Stomach (tissue), 9 donors: ENCODE data around the gene SOWAHA. TPM values are rescaled to one million over a fixed set of nuclear protein-coding genes. Genes with fewer than 3 reads are reported as not detected.

ENCODE experiments used
- DNase-seq, 2 donors: peaks; one replicate each; pipeline versions ENCODE4 v3.0.0 to v3.0.0-alpha.2; 2013 to 2019
- H3K27ac ChIP-seq, 5 donors: fragments of 200-600 bp in 4 of 5; sonication (generic) in 4 of 5; one replicate each; pipeline ENCODE4 v1.5.1; 2013 to 2019; ENCODE audit warnings: mild to moderate bottlenecking in 1 of 5, moderate library complexity in 1 of 5
- H3K27me3 ChIP-seq, 3 donors: fragments of 200-600 bp; sonication (generic); one replicate each; pipeline ENCODE4 v1.5.1; 2017 to 2019; ENCODE audit warnings: mixed run types in 1 of 3
- H3K36me3 ChIP-seq, 4 donors: fragments of 200-600 bp; sonication (generic); 1 replicate in 3 of 4; 2 replicates in 1 of 4; pipeline ENCODE4 v1.5.1; 2016 to 2019
- H3K4me1 ChIP-seq, 4 donors: fragments of 200-600 bp; sonication (generic); one replicate each; pipeline ENCODE4 v1.5.1; 2016 to 2019
- H3K4me3 ChIP-seq, 4 donors: fragments of 200-600 bp; sonication (generic) in 3 of 4; one replicate each; pipeline ENCODE4 v1.5.1; 2016 to 2019; ENCODE audit warnings: mild to moderate bottlenecking in 1 of 4
- H3K9me3 ChIP-seq, 4 donors: fragments of 200-600 bp; sonication (generic); one replicate each; pipeline ENCODE4 v1.5.1; 2016 to 2019
- EP300 ChIP-seq: sonication (generic); formaldehyde crosslinking; IDR thresholded peaks from one replicate; pipeline ENCODE4 v1.6.1; 2017; ENCODE audit warnings: antibody characterized with exemption
- POLR2A ChIP-seq, 4 donors: fragments of 450-650 bp; IDR thresholded peaks; one replicate each; pipeline ENCODE4 v1.6.1; 2016; ENCODE audit warnings: antibody characterized with exemption in 4 of 4, control low read depth in 2 of 4, mild to moderate bottlenecking in 1 of 4, moderate library complexity in 1 of 4
- POLR2AphosphoS5 ChIP-seq, 3 donors: sonication (generic); formaldehyde crosslinking; IDR thresholded peaks; one replicate each; pipeline ENCODE4 v1.6.1; 2016; ENCODE audit warnings: antibody characterized with exemption in 3 of 3
- WGBS, 5 donors: extraction: QIAGEN DNeasy Blood & Tissue Kit in 3 of 5; methylation state at CpG; one replicate each; pipeline versions ENCODE4 v1.1.5 to v1.1.7; 2013 to 2018; 5-methylcytosine and 5-hydroxymethylcytosine counted together
- intact Hi-C: fragments of 100-400 bp; cut with DNase I; formaldehyde crosslinking; loops from one replicate; pipeline ENCODE4 v1.15.1; 2023; ENCODE audit warnings: low total_unique reads
- polyA plus RNA-seq, 3 donors: library from polyadenylated mRNA; stranded (reverse); fragments of 200-250 nt; gene quantifications; one replicate each; pipeline ENCODE4 v1.2.3, GENCODE V29; 2013
- total RNA-seq, 5 donors: library from RNA; depleted of rRNA; stranded (reverse); fragments of >200 nt; gene quantifications; one replicate each; pipeline versions ENCODE4 v1.1.0 to v1.2.3, GENCODE V29; 2014 to 2016
- TF ChIP-seq, protein P1 (sequence below), 7 experiments: fragments of 450-650 bp in 4 of 7; fragments of 200-600 bp in 3 of 7; sonication (generic) in 3 of 7; IDR thresholded peaks; one replicate each; pipeline ENCODE4 v1.5.1; 2016 to 2019; ENCODE audit warnings: antibody characterized with exemption in 7 of 7, control low read depth in 2 of 7, mild to moderate bottlenecking in 1 of 7
- donor health status: healthy with polysubstance abuse.
- donor health status: Bipolar disorder and iron deficiency.
- donor health status: healthy.

SOWAHA gene
- total and polyA plus RNA-seq, 8 donors: 2.4 to 91.8 (median 6.8) TPM; not detected in 1

DNA sequence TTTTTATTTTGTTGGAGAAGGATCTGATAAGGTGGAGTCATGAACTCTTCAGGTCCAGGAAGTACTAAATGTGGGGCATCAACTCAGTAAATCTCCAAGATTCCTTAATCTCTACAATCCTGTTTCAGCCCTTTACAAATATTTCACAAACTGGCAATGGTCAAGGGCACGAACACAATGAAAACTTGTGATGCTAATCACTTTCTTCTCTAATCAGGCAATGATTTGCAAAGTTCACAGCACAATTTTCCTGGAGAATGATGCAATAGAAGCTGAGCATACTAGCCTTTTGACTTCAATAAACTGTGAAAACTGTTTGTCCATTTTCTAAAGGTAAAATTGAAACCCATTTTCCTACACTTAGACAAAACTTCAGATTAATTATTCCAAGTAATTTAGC is 36.2 kb downstream of the SOWAHA start:
- Histone ChIP-seq H3K36me3 (no peaks in the 10 kb centered on the region), H3K27ac (peak overlapping the region in 1 of 5 donors; percentile 47)
- intact Hi-C loops: no loop called here

DNA sequence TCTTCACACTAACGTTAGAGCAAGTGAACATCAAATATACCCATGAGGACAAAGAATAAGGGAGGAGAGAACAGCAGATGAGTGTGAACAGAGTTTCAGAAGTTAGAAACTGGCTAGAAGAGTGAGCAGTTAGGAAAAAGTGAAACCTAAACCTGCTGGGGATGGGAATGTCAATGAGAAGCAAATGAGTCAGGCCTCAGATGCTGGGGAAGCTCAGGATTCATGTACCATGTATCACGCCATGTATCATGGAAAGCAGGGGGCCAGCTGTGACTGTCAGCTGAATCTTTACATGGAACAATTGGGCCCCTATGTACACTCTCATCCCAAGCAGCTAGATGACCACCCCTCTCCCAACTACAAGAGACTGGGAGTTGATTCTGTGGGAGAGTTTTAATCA is 37.0 kb downstream of the SOWAHA start:
- Histone ChIP-seq H3K27me3 (no peaks in the 10 kb centered on the region), H3K36me3 (no peaks in the 10 kb centered on the region), H3K4me3 (no peak overlapping the region), H3K9me3 (no peaks in the 10 kb centered on the region), H3K4me1 (peaks cover 0 to 21% (median 14%) of the 10 kb centered on the region in 4 donors), H3K27ac (peak overlapping the region in 2 of 5 donors; percentile 16 to 47)
- WGBS, 5 donors: 60 to 75% (median 68%) methylated on average over 2 of the region's 2 CpGs
- TF ChIP-seq, protein P1, sequence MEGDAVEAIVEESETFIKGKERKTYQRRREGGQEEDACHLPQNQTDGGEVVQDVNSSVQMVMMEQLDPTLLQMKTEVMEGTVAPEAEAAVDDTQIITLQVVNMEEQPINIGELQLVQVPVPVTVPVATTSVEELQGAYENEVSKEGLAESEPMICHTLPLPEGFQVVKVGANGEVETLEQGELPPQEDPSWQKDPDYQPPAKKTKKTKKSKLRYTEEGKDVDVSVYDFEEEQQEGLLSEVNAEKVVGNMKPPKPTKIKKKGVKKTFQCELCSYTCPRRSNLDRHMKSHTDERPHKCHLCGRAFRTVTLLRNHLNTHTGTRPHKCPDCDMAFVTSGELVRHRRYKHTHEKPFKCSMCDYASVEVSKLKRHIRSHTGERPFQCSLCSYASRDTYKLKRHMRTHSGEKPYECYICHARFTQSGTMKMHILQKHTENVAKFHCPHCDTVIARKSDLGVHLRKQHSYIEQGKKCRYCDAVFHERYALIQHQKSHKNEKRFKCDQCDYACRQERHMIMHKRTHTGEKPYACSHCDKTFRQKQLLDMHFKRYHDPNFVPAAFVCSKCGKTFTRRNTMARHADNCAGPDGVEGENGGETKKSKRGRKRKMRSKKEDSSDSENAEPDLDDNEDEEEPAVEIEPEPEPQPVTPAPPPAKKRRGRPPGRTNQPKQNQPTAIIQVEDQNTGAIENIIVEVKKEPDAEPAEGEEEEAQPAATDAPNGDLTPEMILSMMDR (IDR thresholded peaks at IDR 0.05): no peak
- TF ChIP-seq POLR2A (IDR thresholded peaks at IDR 0.05) (no peak), POLR2AphosphoS5 (IDR thresholded peaks at IDR 0.05) (no peak), EP300 (no peak)
- no peak for DNase-seq
- intact Hi-C loops: no loop called here

More for the DNA sequence above, 36.2 kb downstream of the SOWAHA start:
- WGBS, 5 donors: 18 to 43% (median 28%) methylated on average over 1 of the region's 1 CpG
- Histone ChIP-seq H3K9me3 (no peaks in the 10 kb centered on the region), H3K4me1 (peaks cover 0 to 21% (median 14%) of the 10 kb centered on the region in 4 donors), H3K4me3 (no peak overlapping the region), H3K27me3 (no peaks in the 10 kb centered on the region)
- DNase-seq: no peak
- no peak for TF ChIP-seq POLR2A (IDR thresholded peaks at IDR 0.05)
- TF ChIP-seq, protein P1 (IDR thresholded peaks at IDR 0.05): no peak
- no peak for TF ChIP-seq EP300
- TF ChIP-seq POLR2AphosphoS5 (IDR thresholded peaks at IDR 0.05): peak in 1 of 3 donors; percentile 64

DNA sequence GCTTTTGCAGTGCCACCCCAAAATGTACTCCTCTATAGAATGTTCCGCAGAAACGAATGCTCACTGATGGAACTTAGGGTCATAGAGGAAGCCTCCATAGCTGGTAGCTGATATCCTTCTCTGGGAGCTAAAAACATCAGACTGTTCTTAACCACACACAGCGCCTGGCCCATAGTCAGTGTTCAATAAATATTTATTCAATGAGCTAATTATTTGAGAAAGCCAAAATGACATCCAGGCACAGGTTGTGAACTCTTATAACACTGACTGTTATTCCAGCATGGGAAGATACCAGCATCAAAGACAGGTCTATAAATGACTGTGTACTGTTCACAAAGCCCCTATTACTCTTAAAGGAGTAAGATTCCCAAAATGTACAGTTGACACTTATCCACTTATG is 40.2 kb downstream of the SOWAHA start:
- peaks cover 0 to 21% (median 14%) of the 10 kb centered on the region in 4 donors for H3K4me1 ChIP-seq
- WGBS, 5 donors: 43 to 64% (median 61%) methylated on average over 3 of the region's 3 CpGs
- H3K4me3 ChIP-seq: no peak overlapping the region
- H3K27me3 ChIP-seq: no peaks in the 10 kb centered on the region
- no peaks in the 10 kb centered on the region for H3K9me3 ChIP-seq
- peak in 1 of 2 donors; percentile 39 for DNase-seq
- peak overlapping the region in 2 of 5 donors; percentile 18 to 52 for H3K27ac ChIP-seq
- peak in 1 of 3 donors; percentile 25 for TF ChIP-seq POLR2AphosphoS5 (IDR thresholded peaks at IDR 0.05)
- TF ChIP-seq, protein P1 (IDR thresholded peaks at IDR 0.05): no peak
- intact Hi-C loops: no loop called here
- no peaks in the 10 kb centered on the region for H3K36me3 ChIP-seq

DNA sequence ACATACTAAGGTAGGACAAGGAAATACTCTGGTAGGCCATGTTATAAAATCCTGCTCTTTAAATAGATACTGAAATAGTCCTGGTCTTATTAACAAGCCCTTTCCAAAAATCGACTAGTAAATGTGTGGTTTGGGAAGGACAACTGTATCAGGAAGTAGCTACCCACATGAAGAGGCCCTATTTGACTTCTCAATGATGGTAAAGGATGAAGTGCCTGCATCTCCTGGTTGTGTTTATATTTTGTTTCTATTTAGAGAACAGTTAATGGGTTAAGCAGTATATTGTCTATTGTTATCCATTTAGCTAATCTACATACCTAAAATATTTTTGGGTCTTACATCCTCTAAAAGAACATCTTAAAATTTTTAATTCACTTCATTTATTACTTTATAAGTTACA is 40.7 kb downstream of the SOWAHA start:
- H3K9me3 ChIP-seq: no peaks in the 10 kb centered on the region
- 8 to 23% (median 20%) methylated on average over 1 of the region's 1 CpG for WGBS, 5 donors
- DNase-seq: no peak
- no peaks in the 10 kb centered on the region for H3K36me3 ChIP-seq
- H3K27me3 ChIP-seq: no peaks in the 10 kb centered on the region
- intact Hi-C loops: no loop called here
- no peak overlapping the region for H3K4me3 ChIP-seq
- H3K27ac ChIP-seq: peak overlapping the region in 2 of 5 donors; percentile 18 to 52
- no peak for TF ChIP-seq POLR2AphosphoS5 (IDR thresholded peaks at IDR 0.05)
- no peak for TF ChIP-seq EP300
- TF ChIP-seq, protein P1 (IDR thresholded peaks at IDR 0.05): no peak
- no peak for TF ChIP-seq POLR2A (IDR thresholded peaks at IDR 0.05)
- peaks cover 0 to 21% (median 14%) of the 10 kb centered on the region in 4 donors for H3K4me1 ChIP-seq
